Thyroid gland (tissue), 4 donors: ENCODE results near the gene SSX2IP. TPM values are rescaled to one million over a fixed set of nuclear protein-coding genes. Genes with fewer than 3 reads are reported as not detected.

Experiments used
- DNase-seq, 2 donors: peaks; one replicate each; pipeline ENCODE4 v3.0.0-alpha.2; 2019
- H3K27ac ChIP-seq, 3 donors: fragments of 200-600 bp; sonication (generic); 1 replicate in 2 of 3; 2 replicates in 1 of 3; pipeline ENCODE4 v1.5.1; 2016 to 2019; ENCODE audit warnings: mild to moderate bottlenecking in 1 of 3, moderate library complexity in 1 of 3
- H3K27me3 ChIP-seq: fragments of 200-600 bp; sonication (generic); one replicate; pipeline ENCODE4 v1.5.1; 2019
- H3K36me3 ChIP-seq, 2 donors: fragments of 200-600 bp; sonication (generic); one replicate each; pipeline ENCODE4 v1.5.1; 2016 to 2019
- H3K4me1 ChIP-seq, 2 donors: fragments of 200-600 bp; sonication (generic); one replicate each; pipeline ENCODE4 v1.5.1; 2017 to 2019
- H3K4me3 ChIP-seq, 3 donors: fragments of 200-600 bp; sonication (generic); replicated peaks in 1 of 3; 1 replicate in 2 of 3; 2 replicates in 1 of 3; pipeline ENCODE4 v1.5.1; 2016; ENCODE audit warnings: mild to moderate bottlenecking in 1 of 3
- H3K9me3 ChIP-seq: fragments of 200-600 bp; sonication (generic); one replicate; pipeline ENCODE4 v1.5.1; 2017
- CTCF ChIP-seq, 6 experiments: fragments of 200-600 bp in 3 of 6; fragments of 450-650 bp in 3 of 6; sonication (generic) in 3 of 6; IDR thresholded peaks; one replicate each; pipeline ENCODE4 v1.5.1; 2016 to 2019; ENCODE audit warnings: antibody characterized with exemption in 6 of 6, mild to moderate bottlenecking in 2 of 6, inconsistent platforms in 1 of 6, moderate library complexity in 1 of 6
- POLR2A ChIP-seq, 2 donors: fragments of 450-650 bp; IDR thresholded peaks; one replicate each; pipeline ENCODE4 v1.6.1; 2017; ENCODE audit warnings: antibody characterized with exemption in 2 of 2, mild to moderate bottlenecking in 2 of 2, moderate library complexity in 1 of 2
- WGBS, 2 donors: methylation state at CpG; one replicate each; pipeline ENCODE4 v1.1.5; 2017; 5-methylcytosine and 5-hydroxymethylcytosine counted together
- intact Hi-C: fragments of 100-400 bp; cut with DNase I; formaldehyde crosslinking; loops from one replicate; pipeline ENCODE4 v1.15.1; 2023
- total RNA-seq, 4 donors: library from RNA; depleted of rRNA; stranded (reverse); fragments of >200 nt; gene quantifications; one replicate each; pipeline ENCODE4 v1.2.3, GENCODE V29; 2016

Gene SSX2IP
- total RNA-seq, 4 donors from 2014 or later: 9.0 to 11.4 (median 9.5) TPM

- no peak overlapping the region for H3K4me3 ChIP-seq
- H3K9me3 ChIP-seq: no peaks in the 10 kb centered on the region
- no peak for TF ChIP-seq CTCF (IDR thresholded peaks at IDR 0.05)
- no peak for TF ChIP-seq POLR2A (IDR thresholded peaks at IDR 0.05)
- no peak overlapping the region for H3K27ac ChIP-seq
- no peaks in the 10 kb centered on the region for H3K36me3 ChIP-seq
- 79 to 94% methylated on average over 4 of the region's 4 CpGs for WGBS, 2 donors
- DNase-seq: no peak
- H3K4me1 ChIP-seq: no peaks in the 10 kb centered on the region
- H3K27me3 ChIP-seq: no peaks in the 10 kb centered on the region
- intact Hi-C loops: no loop called here
Measured at GRCh38 chr1:84711869-84712268, 21.6 kb upstream of the SSX2IP start.

- no peaks in the 10 kb centered on the region for H3K36me3 ChIP-seq
- no peaks in the 10 kb centered on the region for H3K9me3 ChIP-seq
- WGBS, 2 donors: 27 to 55% methylated on average over 1 of the region's 1 CpG
- no peak overlapping the region for H3K27ac ChIP-seq
- no peak overlapping the region for H3K4me3 ChIP-seq
- TF ChIP-seq CTCF (IDR thresholded peaks at IDR 0.05) (no peak), POLR2A (IDR thresholded peaks at IDR 0.05) (no peak)
- no peak for DNase-seq
- no peaks in the 10 kb centered on the region for H3K4me1 ChIP-seq
- no peaks in the 10 kb centered on the region for H3K27me3 ChIP-seq
- intact Hi-C loops: no loop called here
Measured at GRCh38 chr1:84711121-84711520, 20.9 kb upstream of the SSX2IP start.

- no peak for DNase-seq
Measured at GRCh38 chr1:84709131-84709530, 18.9 kb upstream of the SSX2IP start.

GRCh38 chr1:84708031-84708430 is 17.8 kb upstream of the SSX2IP start:
- Histone ChIP-seq H3K4me3 (no peak overlapping the region), H3K27ac (no peak overlapping the region), H3K4me1 (no peaks in the 10 kb centered on the region), H3K36me3 (no peaks in the 10 kb centered on the region), H3K27me3 (no peaks in the 10 kb centered on the region), H3K9me3 (no peaks in the 10 kb centered on the region)
- WGBS, 2 donors: 92 to 93% methylated on average over 4 of the region's 4 CpGs
- no peak for TF ChIP-seq POLR2A (IDR thresholded peaks at IDR 0.05)
- no peak for TF ChIP-seq CTCF (IDR thresholded peaks at IDR 0.05)
- intact Hi-C loops: no loop called here
- no peak for DNase-seq

More at GRCh38 chr1:84709131-84709530, 18.9 kb upstream of the SSX2IP start:
- TF ChIP-seq CTCF (IDR thresholded peaks at IDR 0.05) (no peak), POLR2A (IDR thresholded peaks at IDR 0.05) (no peak)
- intact Hi-C loops: no loop called here
- 71 to 72% methylated on average over 1 of the region's 1 CpG for WGBS, 2 donors
- no peak overlapping the region for H3K27ac ChIP-seq
- H3K36me3 ChIP-seq: no peaks in the 10 kb centered on the region
- H3K27me3 ChIP-seq: no peaks in the 10 kb centered on the region
- no peaks in the 10 kb centered on the region for H3K9me3 ChIP-seq
- H3K4me3 ChIP-seq: no peak overlapping the region
- no peaks in the 10 kb centered on the region for H3K4me1 ChIP-seq

GRCh38 chr1:84705513-84705912 is 15.3 kb upstream of the SSX2IP start:
- no peaks in the 10 kb centered on the region for H3K36me3 ChIP-seq
- H3K27me3 ChIP-seq: no peaks in the 10 kb centered on the region
- no peaks in the 10 kb centered on the region for H3K4me1 ChIP-seq
- H3K27ac ChIP-seq: no peak overlapping the region
- intact Hi-C loops: no loop called here
- no peaks in the 10 kb centered on the region for H3K9me3 ChIP-seq
- TF ChIP-seq POLR2A (IDR thresholded peaks at IDR 0.05) (no peak), CTCF (IDR thresholded peaks at IDR 0.05) (no peak)
- no peak for DNase-seq
- H3K4me3 ChIP-seq: no peak overlapping the region
- WGBS, 2 donors: 78 to 84% methylated on average over 4 of the region's 4 CpGs
